ENCODE data around the gene FARP1. TPM values are rescaled to one million over a fixed set of nuclear protein-coding genes. Genes with fewer than 3 reads are reported as not detected.

The FARP1 gene
- total RNA-seq, 1 donor = 0.42 TPM

DNA sequence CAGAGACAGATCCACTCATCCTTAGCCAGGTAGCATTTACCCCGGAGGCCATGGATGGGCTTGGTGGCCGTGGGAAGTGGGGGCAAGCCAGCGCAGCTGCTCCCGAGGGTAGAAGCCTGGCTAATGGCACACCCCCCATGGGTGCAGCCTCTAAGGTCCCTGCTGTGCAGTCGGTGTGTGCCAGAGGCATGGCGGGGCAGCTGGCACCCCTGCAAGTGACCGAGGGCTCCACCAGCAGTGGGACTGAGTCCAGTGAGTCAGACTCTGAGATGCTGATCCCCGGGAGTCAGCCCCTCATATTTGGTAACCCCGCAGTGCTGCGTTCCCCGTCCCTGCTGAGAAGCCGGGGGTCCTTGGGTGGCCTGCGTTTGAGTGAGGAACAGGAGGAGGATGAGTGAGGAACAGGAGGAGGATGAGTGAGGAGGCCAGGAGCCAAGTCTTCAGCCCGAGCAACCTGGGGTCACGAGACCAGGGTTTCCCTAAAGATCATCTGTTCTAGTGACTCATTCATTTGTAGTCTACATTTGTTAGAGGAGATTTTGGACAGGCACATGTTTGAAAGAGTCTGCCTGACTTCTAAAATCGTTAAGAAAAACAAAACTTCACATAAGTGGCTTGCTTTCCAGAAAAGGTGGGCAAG, 253.3 kb downstream of the FARP1 start:
- Histone ChIP-seq H3K27me3 (ENCODE audit: insufficient read depth, low read length) (no peaks in the 10 kb centered on the region), H3K4me3 (ENCODE audit: low read length) (no peak overlapping the region), H3K9me3 (ENCODE audit: low read depth, low read length) (no peaks in the 10 kb centered on the region), H3K4me1 (ENCODE audit: insufficient read depth, low read length) (no peaks in the 10 kb centered on the region)

DNA sequence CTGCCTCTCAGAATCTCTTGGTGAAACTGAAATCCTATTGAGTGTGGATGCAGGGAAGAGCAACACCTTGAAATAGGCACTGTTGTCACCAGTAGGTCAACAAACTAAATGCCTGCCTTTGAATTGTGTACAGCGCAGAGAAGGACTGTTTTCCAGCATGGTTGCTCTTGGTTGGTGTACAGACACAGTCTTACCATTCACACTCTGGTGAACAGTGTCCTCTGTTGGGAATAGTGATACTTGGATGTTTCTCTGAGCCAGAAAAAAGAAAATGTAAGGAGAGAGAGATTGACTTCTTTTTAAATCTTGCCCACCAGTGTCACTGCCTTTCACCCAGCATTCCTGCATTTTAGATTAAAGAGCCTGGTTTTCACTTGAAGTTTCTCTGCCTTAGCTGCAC, 254.3 kb downstream of the FARP1 start:
- no peaks in the 10 kb centered on the region for H3K9me3 ChIP-seq (ENCODE audit: low read depth, low read length)
- no peaks in the 10 kb centered on the region for H3K4me1 ChIP-seq (ENCODE audit: insufficient read depth, low read length)
- H3K27me3 ChIP-seq (ENCODE audit: insufficient read depth, low read length) = no peaks in the 10 kb centered on the region
- H3K4me3 ChIP-seq (ENCODE audit: low read length) = no peak overlapping the region

DNA sequence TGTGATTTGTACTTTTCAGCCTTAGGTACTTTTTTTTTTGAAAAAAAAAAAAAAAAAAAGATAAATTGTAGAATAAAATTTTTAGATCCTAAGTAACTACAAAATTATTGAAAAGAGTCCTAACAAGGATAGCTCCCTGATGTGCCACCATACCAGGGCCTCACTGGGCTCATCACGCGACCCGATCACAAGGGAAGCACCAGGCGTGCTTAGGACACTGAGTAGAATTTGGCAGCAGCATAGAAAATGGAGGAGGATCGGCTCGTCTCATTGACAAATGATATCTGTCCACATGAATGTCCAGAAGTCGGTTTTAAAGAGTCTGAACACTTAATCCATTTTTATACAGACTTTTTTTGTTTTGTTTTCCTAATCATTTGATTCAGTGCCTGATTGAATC, 255.0 kb downstream of the FARP1 start:
- Histone ChIP-seq H3K27me3 (ENCODE audit: insufficient read depth, low read length) (no peaks in the 10 kb centered on the region), H3K9me3 (ENCODE audit: low read depth, low read length) (no peaks in the 10 kb centered on the region), H3K4me3 (ENCODE audit: low read length) (no peak overlapping the region), H3K4me1 (ENCODE audit: insufficient read depth, low read length) (no peaks in the 10 kb centered on the region)

DNA sequence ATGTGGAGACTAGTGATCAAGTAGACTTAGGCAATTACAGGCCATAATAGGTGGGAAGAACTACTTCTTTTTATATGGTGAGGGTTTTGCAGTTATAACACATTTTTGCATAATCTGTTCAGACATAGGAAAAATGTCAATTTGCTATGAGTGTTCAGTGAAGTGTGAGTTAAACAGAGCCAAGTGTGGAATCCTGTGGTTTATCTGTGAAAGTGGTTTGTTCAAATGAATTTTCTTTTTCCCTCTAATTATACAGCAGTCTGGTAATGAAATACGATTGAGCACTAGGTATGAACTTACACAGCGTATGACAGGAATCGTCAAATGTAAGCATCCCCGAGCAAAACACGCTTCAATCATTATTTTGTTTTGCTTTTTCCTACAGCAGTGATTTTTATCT, 255.7 kb downstream of the FARP1 start:
- Histone ChIP-seq H3K9me3 (ENCODE audit: low read depth, low read length) (no peaks in the 10 kb centered on the region), H3K4me3 (ENCODE audit: low read length) (no peak overlapping the region), H3K4me1 (ENCODE audit: insufficient read depth, low read length) (no peaks in the 10 kb centered on the region), H3K27me3 (ENCODE audit: insufficient read depth, low read length) (no peaks in the 10 kb centered on the region)

DNA sequence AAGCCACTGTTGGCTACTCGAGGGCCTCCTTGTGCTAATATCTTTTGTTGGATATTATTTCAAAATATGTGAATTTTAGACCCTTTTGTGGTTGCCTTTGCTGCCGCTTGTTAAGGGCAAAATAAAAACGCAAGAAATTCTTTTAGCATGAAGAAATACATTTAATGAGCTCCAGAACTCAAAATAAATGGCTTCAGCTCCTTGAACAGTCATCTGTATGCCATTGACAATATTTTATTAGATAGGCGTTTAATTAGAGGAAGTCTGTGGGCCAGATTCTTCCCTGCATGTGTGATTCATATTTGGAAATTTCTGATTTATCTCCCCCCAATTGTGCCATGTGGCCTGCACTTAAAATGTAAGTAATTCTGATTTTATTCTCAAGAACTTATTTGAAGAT, 256.9 kb downstream of the FARP1 start:
- Histone ChIP-seq H3K4me1 (ENCODE audit: insufficient read depth, low read length) (no peaks in the 10 kb centered on the region), H3K27me3 (ENCODE audit: insufficient read depth, low read length) (no peaks in the 10 kb centered on the region), H3K9me3 (ENCODE audit: low read depth, low read length) (no peaks in the 10 kb centered on the region), H3K4me3 (ENCODE audit: low read length) (no peak overlapping the region)

DNA sequence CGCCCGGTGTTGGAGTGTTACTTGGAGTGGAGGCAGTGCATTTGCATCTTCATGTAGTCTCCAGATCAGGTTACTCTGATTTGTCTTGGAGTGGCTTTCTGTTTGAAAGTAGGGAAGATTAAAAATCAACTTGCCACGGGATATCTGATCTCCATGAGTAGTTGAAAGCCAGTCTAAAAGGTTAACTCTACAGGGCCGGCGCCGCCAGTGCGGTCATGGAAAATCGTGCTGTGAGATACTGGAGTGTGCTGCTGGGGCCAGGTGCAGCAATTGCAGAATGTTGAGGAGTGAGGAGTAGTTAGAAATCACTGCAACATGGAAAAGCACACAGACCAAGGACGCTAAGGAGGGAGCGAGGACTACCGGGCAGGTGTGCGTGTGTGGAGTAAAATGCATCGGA, 259.0 kb downstream of the FARP1 start:
- Histone ChIP-seq H3K4me1 (ENCODE audit: insufficient read depth, low read length) (no peaks in the 10 kb centered on the region), H3K4me3 (ENCODE audit: low read length) (no peak overlapping the region), H3K9me3 (ENCODE audit: low read depth, low read length) (no peaks in the 10 kb centered on the region), H3K27me3 (ENCODE audit: insufficient read depth, low read length) (no peaks in the 10 kb centered on the region)

DNA sequence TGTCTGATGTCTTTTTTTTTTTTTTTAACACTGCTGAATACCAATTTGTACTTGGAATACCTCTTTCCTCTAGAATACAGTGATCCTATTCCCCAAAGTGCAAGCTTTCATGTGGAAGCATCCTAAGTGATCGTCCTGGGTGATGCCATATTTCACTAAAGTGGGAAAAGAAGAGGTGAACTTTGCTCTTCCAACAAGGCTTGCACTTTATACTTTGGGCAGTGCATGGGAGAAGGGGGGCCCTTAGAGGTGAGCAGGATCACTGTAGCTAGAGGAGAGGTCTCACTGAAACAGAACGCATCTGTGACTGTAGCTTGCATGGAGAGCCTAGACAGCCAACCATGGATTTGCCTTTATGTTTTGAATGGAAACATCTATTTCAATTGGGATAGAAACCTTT, 260.2 kb downstream of the FARP1 start:
- Histone ChIP-seq H3K4me3 (ENCODE audit: low read length) (no peak overlapping the region), H3K9me3 (ENCODE audit: low read depth, low read length) (no peaks in the 10 kb centered on the region), H3K4me1 (ENCODE audit: insufficient read depth, low read length) (no peaks in the 10 kb centered on the region), H3K27me3 (ENCODE audit: insufficient read depth, low read length) (no peaks in the 10 kb centered on the region)

DNA sequence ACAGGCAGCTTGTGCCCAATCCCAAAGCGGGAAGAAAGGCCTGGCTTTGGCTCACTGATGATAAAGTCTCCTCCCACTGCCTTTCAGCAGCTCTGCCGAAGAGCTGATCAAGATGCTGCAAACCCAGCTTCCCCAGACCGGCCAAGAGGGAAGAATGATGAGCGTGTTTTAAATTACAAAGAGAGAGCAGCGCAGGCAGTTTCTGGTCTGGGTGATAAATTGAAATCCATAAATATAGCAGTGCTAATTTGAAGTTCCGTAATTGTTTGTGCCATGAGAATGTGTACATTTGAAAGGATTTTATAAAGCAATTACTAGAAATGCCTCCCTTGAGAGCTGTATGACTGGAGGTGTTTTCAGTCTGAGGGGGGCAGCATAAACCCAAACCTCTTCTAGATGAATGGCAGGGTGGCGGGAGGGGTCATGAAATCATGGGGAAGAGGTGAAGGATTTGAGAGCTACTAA, 262.2 kb downstream of the FARP1 start:
- no peak overlapping the region for H3K4me3 ChIP-seq (ENCODE audit: low read length)
- no peaks in the 10 kb centered on the region for H3K9me3 ChIP-seq (ENCODE audit: low read depth, low read length)
- H3K4me1 ChIP-seq (ENCODE audit: insufficient read depth, low read length) = no peaks in the 10 kb centered on the region
- H3K27me3 ChIP-seq (ENCODE audit: insufficient read depth, low read length) = no peaks in the 10 kb centered on the region

DNA sequence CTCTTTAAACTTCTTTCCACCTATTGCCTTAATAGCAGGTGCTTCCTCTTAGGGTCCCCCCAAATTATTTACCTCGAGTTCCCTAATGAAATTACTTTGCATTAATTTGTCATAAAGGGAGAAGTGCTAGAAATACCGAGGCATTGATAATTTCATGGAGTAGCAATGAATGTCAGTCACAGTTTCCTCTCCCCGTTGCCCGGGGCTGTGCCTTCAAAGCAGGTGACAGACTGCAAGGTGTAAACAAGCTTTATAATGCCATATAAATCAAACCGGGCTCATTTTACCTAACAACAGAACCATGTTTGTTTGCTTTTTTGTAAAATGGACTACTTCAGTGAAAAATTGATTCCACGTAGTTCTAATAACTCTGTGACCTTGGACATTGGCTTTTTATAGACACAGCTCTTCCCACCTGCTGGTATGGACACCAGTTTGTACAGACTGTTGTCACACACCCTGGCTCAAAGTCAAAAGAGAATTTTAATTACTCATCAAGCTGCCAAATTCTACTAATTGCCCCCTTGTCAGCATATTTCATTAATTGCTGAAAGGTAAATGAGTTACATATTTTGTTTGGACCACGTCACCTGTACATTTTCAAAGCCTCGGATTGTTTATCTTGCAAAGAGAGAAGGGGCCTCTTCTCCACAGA, 262.9 kb downstream of the FARP1 start:
- H3K4me3 ChIP-seq (ENCODE audit: low read length) = no peak overlapping the region
- no peaks in the 10 kb centered on the region for H3K27me3 ChIP-seq (ENCODE audit: insufficient read depth, low read length)
- no peaks in the 10 kb centered on the region for H3K9me3 ChIP-seq (ENCODE audit: low read depth, low read length)
- no peaks in the 10 kb centered on the region for H3K4me1 ChIP-seq (ENCODE audit: insufficient read depth, low read length)

DNA sequence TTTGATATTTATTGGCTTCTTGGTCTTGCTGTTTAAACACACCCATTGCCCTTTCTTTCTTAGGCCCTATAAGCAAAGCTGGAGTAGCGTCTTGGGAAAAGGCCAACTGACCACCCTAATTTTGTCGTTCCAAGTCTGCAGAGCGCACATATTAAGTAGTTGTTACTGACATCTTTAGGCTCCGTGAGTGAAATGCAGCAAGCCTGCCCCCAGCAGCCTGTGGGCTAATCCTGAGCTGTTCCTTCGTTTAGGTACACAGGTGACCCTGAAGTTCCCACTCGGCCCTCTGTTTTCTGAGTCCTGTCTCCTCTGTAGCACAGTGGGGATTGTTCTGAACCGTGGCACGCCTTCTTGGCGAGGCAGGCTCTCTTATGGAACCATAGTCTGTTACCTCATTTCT, 263.5 kb downstream of the FARP1 start:
- Histone ChIP-seq H3K27me3 (ENCODE audit: insufficient read depth, low read length) (no peaks in the 10 kb centered on the region), H3K4me3 (ENCODE audit: low read length) (no peak overlapping the region), H3K9me3 (ENCODE audit: low read depth, low read length) (no peaks in the 10 kb centered on the region), H3K4me1 (ENCODE audit: insufficient read depth, low read length) (peaks cover 3% of the 10 kb centered on the region)

DNA sequence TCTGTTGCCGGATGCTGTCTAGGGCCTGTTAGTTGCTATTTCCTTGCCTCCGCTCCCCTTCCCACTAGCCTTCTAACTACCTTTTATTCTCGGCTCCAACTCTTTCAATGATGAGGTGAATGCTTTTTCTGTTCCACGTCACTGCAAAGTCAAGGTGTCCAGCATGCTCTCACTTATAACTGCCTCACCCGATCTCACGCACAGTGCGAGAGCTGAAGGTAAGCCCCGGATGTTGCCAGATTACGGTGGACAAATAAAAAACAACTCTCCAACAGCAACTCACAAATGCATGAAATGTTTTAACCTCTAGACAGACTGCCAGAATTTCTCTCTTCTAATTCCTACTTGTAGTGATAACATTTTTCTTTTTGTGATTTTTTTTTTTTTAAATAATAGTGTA, 264.1 kb downstream of the FARP1 start:
- Histone ChIP-seq H3K9me3 (ENCODE audit: low read depth, low read length) (no peaks in the 10 kb centered on the region), H3K27me3 (ENCODE audit: insufficient read depth, low read length) (peaks cover 4% of the 10 kb centered on the region), H3K4me3 (ENCODE audit: low read length) (no peak overlapping the region), H3K4me1 (ENCODE audit: insufficient read depth, low read length) (peaks cover 7% of the 10 kb centered on the region)

DNA sequence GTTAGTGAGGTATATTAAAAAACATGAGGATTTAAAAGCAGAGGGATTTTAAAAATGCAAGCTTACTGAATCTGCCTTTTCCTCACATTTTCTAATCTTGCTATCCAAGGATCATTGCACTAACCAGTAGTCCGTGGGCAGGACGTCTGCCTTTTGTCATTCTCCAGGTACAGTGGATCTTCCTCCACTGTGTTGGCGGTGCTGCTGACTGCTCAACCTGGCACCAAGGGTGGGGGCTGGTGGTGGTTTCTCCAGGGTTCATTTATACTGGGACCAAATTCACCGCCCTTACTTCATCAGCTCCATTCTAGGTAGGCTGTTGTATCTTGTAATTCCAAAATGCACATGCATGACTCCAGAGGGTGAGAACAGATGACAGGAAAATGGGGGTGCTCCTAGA, 264.7 kb downstream of the FARP1 start:
- Histone ChIP-seq H3K9me3 (ENCODE audit: low read depth, low read length) (no peaks in the 10 kb centered on the region), H3K4me3 (ENCODE audit: low read length) (no peak overlapping the region), H3K27me3 (ENCODE audit: insufficient read depth, low read length) (peaks cover 4% of the 10 kb centered on the region), H3K4me1 (ENCODE audit: insufficient read depth, low read length) (peaks cover 7% of the 10 kb centered on the region)

DNA sequence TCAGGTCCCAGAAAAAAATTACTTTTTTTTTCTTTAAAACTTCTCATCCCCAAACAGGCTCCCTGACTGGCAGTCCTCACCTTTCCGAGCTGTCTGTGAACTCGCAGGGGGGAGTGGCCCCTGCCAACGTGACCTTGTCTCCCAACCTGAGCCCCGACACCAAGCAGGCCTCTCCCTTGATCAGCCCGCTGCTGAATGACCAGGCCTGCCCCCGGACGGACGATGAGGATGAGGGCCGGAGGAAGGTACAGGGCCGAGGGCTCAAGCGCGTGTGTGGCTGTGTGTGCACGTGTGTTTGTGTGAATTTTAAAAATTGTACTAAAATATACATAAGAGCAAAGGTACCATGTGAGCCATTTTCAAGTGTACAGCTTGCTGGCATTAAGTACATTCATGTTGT, 266.4 kb downstream of the FARP1 start:
- Histone ChIP-seq H3K9me3 (ENCODE audit: low read depth, low read length) (no peaks in the 10 kb centered on the region), H3K27me3 (ENCODE audit: insufficient read depth, low read length) (peaks cover 4% of the 10 kb centered on the region), H3K4me3 (ENCODE audit: low read length) (no peak overlapping the region), H3K4me1 (ENCODE audit: insufficient read depth, low read length) (peaks cover 7% of the 10 kb centered on the region)

DNA sequence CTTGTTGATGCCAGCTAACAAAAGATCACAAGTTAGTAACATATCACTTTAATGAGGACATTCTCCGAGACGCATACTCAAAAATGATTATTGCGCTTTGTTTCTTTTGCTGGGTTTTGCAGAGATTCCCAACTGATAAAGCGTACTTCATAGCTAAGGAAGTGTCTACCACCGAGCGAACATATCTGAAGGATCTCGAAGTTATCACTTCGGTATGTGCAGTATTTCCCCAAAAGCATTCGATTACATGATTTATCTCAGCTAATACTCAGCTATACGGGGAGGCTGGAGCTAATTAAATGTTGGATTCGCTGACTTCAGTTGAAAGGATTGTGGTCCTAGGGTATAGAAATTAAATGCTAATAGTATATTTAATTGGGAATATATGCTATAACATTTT, 267.7 kb downstream of the FARP1 start:
- Histone ChIP-seq H3K27me3 (ENCODE audit: insufficient read depth, low read length) (peaks cover 4% of the 10 kb centered on the region), H3K4me3 (ENCODE audit: low read length) (no peak overlapping the region), H3K9me3 (ENCODE audit: low read depth, low read length) (no peaks in the 10 kb centered on the region), H3K4me1 (ENCODE audit: insufficient read depth, low read length) (peaks cover 7% of the 10 kb centered on the region)

DNA sequence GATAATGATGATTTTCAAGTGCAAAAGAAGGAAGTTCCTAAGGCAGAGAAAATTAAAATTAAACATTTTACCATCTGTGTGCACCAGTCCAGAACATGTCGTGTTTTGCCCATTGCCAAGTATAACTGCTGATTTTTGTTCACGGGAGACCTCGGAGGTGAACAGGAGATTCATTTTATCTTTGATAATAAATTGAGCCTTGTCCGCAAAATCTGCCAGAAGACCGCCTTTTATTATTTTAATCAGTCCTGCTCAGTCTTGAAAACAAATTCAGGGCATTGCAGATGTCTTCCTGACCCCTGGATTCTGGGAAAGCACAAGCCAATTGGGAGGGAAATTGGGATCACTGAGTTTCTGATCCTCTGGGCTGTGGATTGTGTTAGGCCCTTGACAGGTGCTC, 268.1 kb downstream of the FARP1 start:
- no peaks in the 10 kb centered on the region for H3K9me3 ChIP-seq (ENCODE audit: low read depth, low read length)
- H3K27me3 ChIP-seq (ENCODE audit: insufficient read depth, low read length) = peaks cover 4% of the 10 kb centered on the region
- no peak overlapping the region for H3K4me3 ChIP-seq (ENCODE audit: low read length)
- peaks cover 7% of the 10 kb centered on the region for H3K4me1 ChIP-seq (ENCODE audit: insufficient read depth, low read length)

DNA sequence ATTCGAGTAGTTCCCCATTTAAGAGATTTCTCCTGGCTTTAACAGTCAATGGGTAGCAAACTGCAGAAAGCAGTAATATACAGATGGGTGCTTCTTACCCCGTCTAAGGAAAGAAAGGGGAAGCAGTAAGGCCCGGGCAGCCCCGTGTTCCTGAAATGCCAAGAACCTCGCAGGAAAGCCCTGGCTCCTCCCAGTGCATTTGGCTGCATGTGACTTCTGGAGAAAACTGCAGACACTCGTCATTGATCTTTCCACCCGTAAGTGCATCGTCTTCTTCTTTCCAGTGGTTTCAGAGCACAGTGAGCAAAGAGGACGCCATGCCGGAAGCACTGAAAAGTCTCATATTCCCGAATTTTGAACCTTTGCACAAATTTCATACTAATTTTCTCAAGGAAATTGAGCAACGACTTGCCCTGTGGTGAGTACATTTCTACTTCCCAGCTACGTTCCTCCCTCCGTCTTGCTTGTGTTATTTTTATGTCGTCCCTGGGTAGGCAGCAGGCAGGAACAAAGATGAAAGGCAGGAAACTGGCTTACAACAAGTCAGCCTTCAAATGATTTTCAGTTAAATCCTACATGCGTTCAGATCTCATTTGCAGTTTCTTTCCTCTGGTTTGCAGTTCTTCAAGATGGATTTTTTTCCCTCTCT, 268.8 kb downstream of the FARP1 start:
- Histone ChIP-seq H3K27me3 (ENCODE audit: insufficient read depth, low read length) (peaks cover 4% of the 10 kb centered on the region), H3K9me3 (ENCODE audit: low read depth, low read length) (no peaks in the 10 kb centered on the region), H3K4me3 (ENCODE audit: low read length) (no peak overlapping the region), H3K4me1 (ENCODE audit: insufficient read depth, low read length) (peaks cover 7% of the 10 kb centered on the region)

Data from mononuclear cell (primary cell).